GM21381 (cell line): ENCODE data around the gene COL24A1.
"Not testable (repeated sequence)": the region's sequence is repeated elsewhere in the genome, so short reads cannot be mapped to it uniquely, and the experiment has no call there.

Experiments
- ATAC-seq: cut with Tn5 transposase; IDR thresholded peaks from one replicate; pipeline ENCODE4 v1.9.1; 2021; ENCODE audit warnings: mild to moderate bottlenecking, moderate library complexity; ENCODE audit not compliant: unreplicated experiment

The COL24A1 gene

DNA sequence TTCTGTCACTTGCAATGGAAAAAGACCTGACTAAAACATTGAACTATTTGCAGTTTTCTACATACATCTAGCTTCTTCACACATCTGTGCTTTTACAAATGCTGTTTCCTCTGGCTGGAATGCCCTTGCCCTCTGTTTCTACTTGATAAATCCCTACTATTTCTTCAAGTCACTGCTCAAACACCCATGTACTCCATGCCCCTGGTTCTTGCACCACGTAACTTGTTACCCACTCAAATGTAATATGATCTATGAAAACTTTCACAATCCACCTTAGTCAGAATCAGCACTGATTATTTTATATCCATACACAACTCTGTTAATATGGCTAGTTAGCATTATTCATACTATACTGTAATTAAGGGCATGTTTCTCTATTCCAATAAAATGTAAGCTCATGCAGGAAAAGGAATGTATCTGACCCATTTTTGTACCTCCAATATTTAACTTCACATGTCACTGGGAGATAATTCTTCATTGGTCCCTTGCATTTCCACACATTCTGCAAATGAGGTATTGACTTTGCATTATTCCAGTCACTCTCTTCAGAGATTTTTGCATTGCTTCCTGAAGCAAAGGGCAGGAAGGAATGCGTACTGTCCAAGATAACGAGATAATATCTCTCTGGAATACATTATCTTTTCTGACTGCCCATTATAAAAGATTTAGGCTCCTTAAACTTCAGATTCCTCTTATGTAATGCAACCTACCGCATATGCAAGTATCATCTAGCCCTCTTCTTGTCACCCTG is 158.3 kb downstream of the COL24A1 start:
- ATAC-seq, result no peak

DNA sequence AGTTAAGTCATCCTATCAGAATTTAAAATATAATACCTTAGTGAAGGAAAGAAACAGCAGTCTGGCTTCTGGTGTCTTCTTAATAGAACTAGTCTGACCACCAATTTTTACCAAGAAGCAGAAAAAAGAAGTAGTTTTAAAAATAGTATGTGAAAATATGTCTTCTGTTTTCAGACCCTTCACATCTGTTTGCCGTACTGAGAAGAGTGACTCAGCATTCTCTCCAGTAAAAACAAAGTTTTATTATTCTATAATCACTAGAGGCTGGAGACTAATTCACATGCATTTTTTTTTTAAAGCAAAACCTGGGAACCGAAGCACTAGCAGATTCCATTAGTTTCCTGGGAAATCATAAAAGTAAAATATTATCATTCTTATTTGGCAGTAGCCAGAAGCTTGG is 163.8 kb downstream of the COL24A1 start:
- ATAC-seq, result peak; percentile 41

DNA sequence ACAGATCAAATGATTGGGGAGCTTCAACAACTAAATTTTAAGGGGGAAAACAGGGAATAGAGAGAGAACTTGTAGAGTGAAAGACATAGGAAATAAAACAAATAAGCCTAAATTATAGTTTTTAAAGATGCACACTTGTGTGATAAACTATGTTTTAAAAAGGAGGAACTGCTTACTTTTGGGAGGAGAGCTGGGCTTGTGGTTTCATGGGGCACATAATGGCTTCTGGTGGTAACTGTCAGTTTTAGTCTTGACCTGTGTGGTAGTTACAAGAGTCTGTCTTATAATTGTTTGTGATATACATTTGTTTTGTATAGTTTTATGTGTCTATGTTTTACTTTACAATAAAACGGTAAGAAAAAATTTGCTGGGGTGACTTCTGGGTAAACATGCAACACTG is 165.3 kb downstream of the COL24A1 start:
- peak; percentile 44 for ATAC-seq

DNA sequence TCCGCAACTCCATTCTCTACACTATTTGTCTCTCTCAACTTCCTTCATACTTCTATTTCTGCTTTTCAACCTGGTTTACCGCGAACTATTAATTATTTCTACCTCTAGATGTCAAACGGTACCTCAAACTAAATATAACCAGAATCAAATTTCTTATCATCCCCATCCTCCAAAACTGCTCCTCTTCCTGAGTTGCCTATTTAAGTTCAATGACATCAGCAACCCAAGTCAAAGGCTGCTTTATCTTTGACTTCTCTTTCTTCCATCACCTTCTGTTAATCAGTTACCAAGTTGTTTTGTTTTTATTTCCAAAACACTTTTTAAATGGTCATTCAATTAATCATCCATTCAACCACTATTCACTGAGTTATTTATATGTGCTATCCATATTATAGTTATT is 171.9 kb downstream of the COL24A1 start:
- ATAC-seq, result no peak

DNA sequence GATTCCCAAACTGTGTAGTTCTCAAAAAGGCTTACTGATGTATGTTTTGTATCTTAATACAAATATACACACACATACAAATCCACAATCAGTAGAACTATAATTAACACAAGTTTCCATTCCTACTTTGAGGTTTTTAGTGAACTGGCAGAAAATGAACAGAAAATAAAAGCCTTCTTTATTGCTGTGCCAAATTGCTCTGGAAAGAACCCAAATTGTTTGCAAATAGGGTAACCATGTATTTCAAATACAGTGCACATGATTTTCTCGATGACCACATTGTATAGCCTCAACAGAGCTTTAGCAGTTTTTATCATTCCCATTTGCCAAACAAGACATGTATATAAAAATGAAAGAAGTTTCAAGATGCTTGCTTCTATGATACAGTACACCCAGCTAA is 173.3 kb downstream of the COL24A1 start:
- no peak for ATAC-seq

DNA sequence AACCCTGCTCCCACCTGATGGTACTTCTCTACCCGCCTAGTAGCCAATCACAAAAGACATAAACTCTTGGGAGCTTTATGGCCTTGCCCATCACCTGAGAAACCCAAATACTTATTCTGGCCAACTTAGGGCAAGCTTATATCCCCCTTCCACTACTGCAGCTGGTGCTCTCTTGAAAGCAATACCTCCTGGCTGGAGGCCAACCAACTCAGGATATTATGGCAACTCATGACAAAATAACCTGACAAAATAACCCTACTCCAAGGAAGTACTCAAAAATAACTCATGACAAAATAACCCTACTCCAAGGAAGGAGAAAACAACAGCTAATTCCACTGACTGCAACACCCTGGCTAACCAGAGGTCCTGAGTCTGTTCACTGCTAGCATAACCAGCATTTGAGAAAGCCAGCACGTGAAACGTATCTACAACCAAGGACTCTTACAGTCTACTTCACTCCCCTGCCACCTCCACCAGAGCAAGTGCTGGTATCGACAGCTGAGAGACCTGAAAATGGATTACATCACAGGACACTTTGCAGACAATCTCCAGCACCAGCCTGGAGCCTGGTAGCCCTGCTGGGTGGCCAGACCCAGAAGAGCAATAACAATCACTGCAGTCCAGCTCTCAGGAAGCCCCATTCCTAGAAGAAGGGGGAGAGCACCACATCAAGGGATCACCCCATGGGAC is 179.9 kb downstream of the COL24A1 start:
- ATAC-seq, result no peak

- ATAC-seq, result no peak
Measured at GRCh38 chr1:85975912-85976371, 180.6 kb downstream of the COL24A1 start.

- no peak for ATAC-seq
Measured at GRCh38 chr1:85962457-85962856, 194.1 kb downstream of the COL24A1 start.

GRCh38 chr1:85957760-85958159 is 198.8 kb downstream of the COL24A1 start:
- ATAC-seq, result peak; percentile 55

DNA sequence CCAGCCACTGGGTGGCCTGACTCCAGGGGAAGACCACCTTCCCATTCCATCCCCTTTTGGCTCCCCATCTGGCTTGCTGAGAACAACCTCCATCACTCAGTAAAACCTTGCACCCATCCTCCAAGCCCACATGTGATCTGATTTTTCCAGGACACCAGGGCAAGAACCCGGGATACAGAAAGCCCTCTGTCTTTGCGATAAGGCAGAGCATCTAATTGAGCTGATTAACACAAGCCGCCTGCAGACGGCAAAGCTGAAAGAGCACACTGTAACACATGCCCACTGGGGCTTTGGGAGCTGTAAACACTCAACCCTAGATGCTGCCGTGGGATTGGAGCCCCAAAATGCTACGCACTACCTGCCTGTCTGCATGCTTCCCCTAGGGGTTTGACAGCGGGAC is 201.4 kb downstream of the COL24A1 start:
- ATAC-seq, result not testable (repeated sequence)

DNA sequence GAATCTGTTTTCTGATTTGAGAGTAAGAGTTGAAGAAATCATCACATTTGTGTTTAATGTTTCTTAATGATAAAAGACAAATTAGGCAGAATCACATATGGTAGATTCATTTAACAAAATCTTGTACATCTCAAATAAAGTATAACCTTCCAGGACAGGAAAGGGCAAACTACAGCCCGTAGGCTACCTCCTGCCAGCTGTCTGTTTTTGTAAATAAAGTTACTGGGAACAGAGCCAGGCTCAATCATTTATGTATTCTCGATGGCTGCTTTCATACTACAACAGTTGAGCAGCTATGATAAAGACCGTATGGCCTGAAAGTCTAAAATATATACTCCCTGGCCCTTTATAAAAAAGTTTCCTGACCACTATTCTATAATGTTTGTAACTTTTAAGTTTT is 204.1 kb downstream of the COL24A1 start:
- no peak for ATAC-seq

DNA sequence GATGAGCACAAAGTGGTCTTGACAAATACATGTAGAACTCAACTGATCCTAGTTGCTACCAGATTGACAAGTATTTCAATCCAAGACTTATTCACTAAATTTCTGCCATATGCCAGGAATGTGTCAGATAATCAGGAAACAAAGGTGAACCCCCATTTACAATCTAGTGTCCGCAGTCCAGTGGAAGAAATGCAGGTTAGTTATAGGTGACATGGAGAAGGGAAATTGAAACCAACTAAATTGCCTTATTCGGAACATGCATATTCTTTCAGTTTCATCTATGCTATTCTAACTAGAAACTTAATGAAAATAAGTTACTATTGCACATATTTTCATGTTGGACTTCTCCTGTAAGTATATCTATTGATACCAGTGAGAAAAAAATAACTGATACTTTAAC is 209.4 kb downstream of the COL24A1 start:
- no peak for ATAC-seq

DNA sequence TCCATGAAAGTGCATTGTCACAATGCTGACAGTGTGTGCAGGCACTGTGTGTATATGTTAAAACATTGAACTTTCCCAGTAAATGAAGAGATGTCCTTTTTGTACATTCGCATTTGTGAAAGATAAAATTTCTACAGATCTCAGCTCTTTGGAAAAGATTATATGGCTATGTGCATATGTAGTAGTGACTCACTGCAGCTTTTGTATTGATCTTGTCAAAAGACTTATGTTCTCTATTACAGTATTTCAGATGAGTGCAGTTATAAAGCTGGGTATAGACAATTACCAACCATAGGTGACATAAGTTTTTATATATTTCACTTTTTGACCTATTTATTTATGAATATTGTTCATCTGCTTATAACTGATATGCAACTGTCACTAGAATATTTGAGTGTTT is 212.6 kb downstream of the COL24A1 start:
- no peak for ATAC-seq

DNA sequence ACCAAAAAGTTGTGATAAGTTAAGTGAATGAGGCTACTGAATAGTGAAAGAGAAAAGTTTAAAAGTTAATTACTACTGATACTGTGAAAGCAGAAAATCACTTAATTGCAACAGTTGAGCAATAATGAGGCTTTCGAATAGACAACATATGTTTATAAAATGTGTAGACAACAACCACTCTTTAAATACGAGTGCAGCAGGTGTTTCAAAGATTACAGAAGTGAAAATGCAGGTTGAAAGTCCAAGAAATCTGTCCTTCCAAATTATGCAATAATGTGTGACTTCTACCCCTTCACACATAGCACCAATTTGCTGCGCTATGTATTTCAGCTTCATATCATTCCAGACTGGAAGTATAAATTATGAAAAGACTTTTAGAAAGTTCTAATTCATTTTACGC is 213.0 kb downstream of the COL24A1 start:
- no peak for ATAC-seq

DNA sequence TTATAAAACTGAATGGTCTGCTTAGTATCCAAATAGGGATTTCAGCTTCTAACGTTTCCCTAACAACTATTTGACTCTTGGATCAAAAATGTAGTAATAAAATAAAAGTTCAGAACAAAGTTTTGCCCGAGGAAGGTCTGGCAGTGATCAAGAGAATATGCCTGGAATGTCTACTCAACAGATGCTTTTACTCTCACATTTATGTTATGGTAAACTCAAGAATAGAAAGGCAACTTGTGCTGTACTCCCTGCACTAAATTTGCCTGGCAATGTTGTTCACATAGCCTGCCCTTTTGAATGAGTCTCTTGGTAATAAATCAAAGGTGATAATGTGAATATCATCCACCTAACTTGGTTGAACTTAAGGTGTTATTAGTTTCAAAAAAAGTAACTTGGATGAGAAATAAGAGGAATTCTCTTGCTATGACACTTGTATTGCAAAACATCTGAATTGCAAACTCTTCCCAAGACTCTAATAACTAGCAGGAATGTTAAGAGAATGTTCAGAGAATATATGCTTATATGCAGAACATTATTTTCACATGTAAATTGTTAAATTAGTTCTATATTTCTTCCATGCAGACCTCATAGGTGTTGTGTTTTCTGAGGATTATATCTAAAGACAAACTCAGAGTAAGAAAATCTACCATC is 215.8 kb downstream of the COL24A1 start:
- ATAC-seq, result no peak

- ATAC-seq, result no peak
Measured at GRCh38 chr1:85938829-85939228, 217.7 kb downstream of the COL24A1 start.

- no peak for ATAC-seq
Measured at GRCh38 chr1:85936470-85936869, 220.1 kb downstream of the COL24A1 start.

DNA sequence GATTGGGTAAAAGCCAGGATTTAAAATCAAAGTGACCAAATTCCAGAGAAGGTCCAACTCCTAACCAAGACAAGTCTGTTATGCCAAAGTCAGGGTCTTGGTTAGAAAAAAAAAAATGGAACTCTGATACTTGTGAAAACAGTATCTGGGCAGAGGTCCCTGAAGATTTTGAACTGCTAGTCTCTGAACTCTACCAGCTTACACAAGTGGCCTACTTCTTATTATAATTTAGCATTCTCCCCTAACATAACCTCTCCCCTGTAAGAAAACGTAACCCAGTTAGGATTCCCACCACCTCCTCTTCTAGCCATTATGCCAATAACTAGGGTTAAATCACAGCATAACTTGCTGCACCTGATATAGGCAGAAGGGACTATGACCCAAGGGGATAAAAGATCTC is 220.5 kb downstream of the COL24A1 start:
- ATAC-seq, result no peak

GRCh38 chr1:85935234-85935633 is 221.3 kb downstream of the COL24A1 start:
- no peak for ATAC-seq

GRCh38 chr1:85934516-85934915 is 222.1 kb downstream of the COL24A1 start:
- no peak for ATAC-seq

DNA sequence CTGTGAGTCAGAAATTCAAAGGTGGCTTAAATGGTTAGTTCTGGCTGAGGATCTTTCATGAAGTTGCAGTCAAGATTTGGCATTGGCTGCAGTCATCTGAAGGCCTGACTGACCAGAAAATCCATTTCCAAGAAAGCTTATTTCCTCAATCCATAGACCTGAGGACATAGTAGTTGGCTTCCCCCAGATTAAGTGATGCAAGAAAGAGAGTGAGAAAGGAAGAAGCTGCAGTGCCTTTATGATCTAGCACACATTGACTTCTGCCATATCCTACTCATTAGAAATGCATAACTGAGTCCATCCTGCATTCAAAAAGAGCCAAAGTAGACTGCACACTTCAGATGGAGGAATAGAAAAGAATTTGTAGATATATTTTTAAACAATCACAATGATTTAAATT is 222.6 kb downstream of the COL24A1 start:
- no peak for ATAC-seq

- no peak for ATAC-seq
Measured at GRCh38 chr1:85911742-85912141, 244.8 kb downstream of the COL24A1 start.
